Keratinocyte (primary cell): Measurements from ENCODE around the gene CNGA4.

Experiments
- CTCF ChIP-seq, 3 experiments: IDR thresholded peaks in 1 of 3; conservative IDR thresholded peaks in 1 of 3; optimal IDR thresholded peaks in 1 of 3; 2 replicates in 2 of 3; 3 replicates in 1 of 3; pipeline versions ENCODE3 to v1.5.1; 2011; ENCODE audit warnings: low read length in 3 of 3, mild to moderate bottlenecking in 3 of 3, moderate library complexity in 2 of 3, control low read depth in 1 of 3, inconsistent platforms in 1 of 3; ENCODE audit not compliant: insufficient read depth in 2 of 3; ENCODE audit errors: extremely low read depth in 1 of 3
- EZH2 ChIP-seq: IDR thresholded peaks from one replicate; pipeline ENCODE4 v1.6.1; 2012; ENCODE audit warnings: inconsistent platforms, mild to moderate bottlenecking, low read length, moderate library complexity

GRCh38 chr11:6201481-6201880 is 37.4 kb upstream of the CNGA4 start:
- TF ChIP-seq CTCF (optimal IDR thresholded peaks at IDR 0.05 in 1 of 3, IDR thresholded peaks at IDR 0.05 in 1 of 3, conservative IDR thresholded peaks at IDR 0.05 in 1 of 3; ENCODE audit: extremely low read depth in 1 of 3, insufficient read depth in 2 of 3, low read length in 3 of 3) (no peak), EZH2 (no peak)
